ENCODE measurements around the gene PGM1. TPM values are rescaled to one million over a fixed set of nuclear protein-coding genes. Genes with fewer than 3 reads are reported as not detected.

PGM1 gene
- total and polyA plus RNA-seq, 2 of the 13 experiments (the other 11 are each of a cell fraction or from before 2014, with no cell fraction given): 51.6 to 105 TPM

DNA sequence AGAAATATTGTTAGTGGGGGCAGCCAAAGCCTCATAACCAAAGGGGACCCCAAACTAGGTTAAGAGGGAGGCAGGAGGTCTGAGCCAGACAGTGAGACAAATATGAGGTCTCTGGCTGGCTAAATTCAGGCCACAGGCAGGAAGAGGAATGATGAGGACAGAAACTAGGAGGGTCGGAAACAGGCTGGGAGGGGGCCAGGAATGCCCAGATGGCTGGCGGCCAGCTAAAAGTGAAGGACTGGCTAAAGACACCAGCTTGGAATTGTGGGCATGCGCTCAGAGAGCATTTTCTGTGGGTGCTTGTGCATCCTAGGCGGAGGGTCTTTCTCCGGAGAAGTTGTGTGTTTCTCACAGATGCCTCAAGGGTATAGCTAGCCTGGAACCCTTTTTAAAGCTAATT is 77.0 kb downstream of the PGM1 start:
- in situ Hi-C loops (cut with HindIII; ENCODE audit: extremely low pct_ligation_motif_present, low pct_unique_long_range_greater_than_20kb) (loop anchor here (10.0 kb wide), 1 partner anchor 465 kb away; no protein-coding TSS in a partner anchor), intact Hi-C loops (cut with micrococcal nuclease; ENCODE audit: unreplicated experiment) (loop anchor here (10.0 kb wide), 1 partner anchor 55 kb away; no protein-coding TSS in a partner anchor)
- H3K4me1 ChIP-seq (ENCODE audit: insufficient read depth, low read length): peaks cover 20% of the 10 kb centered on the region
- POLR2A ChIA-PET: no interaction called here
- no peaks in the 10 kb centered on the region for H4K20me1 ChIP-seq (ENCODE audit: insufficient read depth, low read length)
- H3K36me3 ChIP-seq (replicated peaks in 1 of 2; ENCODE audit: control insufficient read depth in 1 of 2, insufficient read depth in 2 of 2, low read length in 2 of 2): no peaks in the 10 kb centered on the region
- H2AFZ ChIP-seq (ENCODE audit: low read length): no peak overlapping the region
- H3K4me3 ChIP-seq (replicated peaks in 1 of 3; ENCODE audit: insufficient read depth in 1 of 3, low read depth in 2 of 3, low read length in 3 of 3): no peak overlapping the region
- no peaks in the 10 kb centered on the region for H3K27me3 ChIP-seq (ENCODE audit: control insufficient read depth in 1 of 2, insufficient read depth in 2 of 2, low read length in 2 of 2)
- peaks cover 10% of the 10 kb centered on the region; the same call in 1 of the 2 replicates for H3K9me3 ChIP-seq (ENCODE audit: low read length)
- no peak for TF ChIP-seq TP53 (CRISPR knock-in tag; conservative IDR thresholded peaks at IDR 0.05)
- no peak for TF ChIP-seq ZNF672 (CRISPR knock-in tag; IDR thresholded peaks at IDR 0.05)
- no peak for TF ChIP-seq ZNF205 (CRISPR knock-in tag; IDR thresholded peaks at IDR 0.05)
- TF ChIP-seq EZH2 (conservative IDR thresholded peaks at IDR 0.05; ENCODE audit: low read depth, low read length): no peak
- no peak for TF ChIP-seq STAT5B (CRISPR knock-in tag; IDR thresholded peaks at IDR 0.05)
- TF ChIP-seq SMAD3 (CRISPR knock-in tag; IDR thresholded peaks at IDR 0.05): no peak
- TF ChIP-seq ZNF770 (CRISPR knock-in tag; IDR thresholded peaks at IDR 0.05): no peak
- no peak for TF ChIP-seq KAT8 (CRISPR knock-in tag; IDR thresholded peaks at IDR 0.05)
- TF ChIP-seq FOSL1 (CRISPR knock-in tag; IDR thresholded peaks at IDR 0.05; ENCODE audit: borderline replicate concordance): no peak
- WGBS (ENCODE audit: low lambda C conversion rate): 95% methylated on average over 5 of the region's 5 CpGs
- FAIRE-seq (no peak), ATAC-seq (no peak), DNase-seq (ENCODE audit: low spot score) (no peak)
- no peak overlapping the region for H3K9ac ChIP-seq (ENCODE audit: insufficient read depth, low read depth, low read length)
- BruUV-seq (replicated peaks): no TSS peak
- H3K4me2 ChIP-seq (ENCODE audit: low read depth, low read length): no peak overlapping the region
- H3K79me2 ChIP-seq (ENCODE audit: insufficient read depth, low read length): no peaks in the 10 kb centered on the region
- no peak overlapping the region for H3K27ac ChIP-seq (ENCODE audit: extremely low read length, insufficient read depth, low read length)
- CTCF ChIA-PET (ENCODE audit: low intra/inter-chr PET ratio, low total read pairs): no interaction called here

All from HepG2 (cell line).